ENCODE results near the gene XXYLT1. TPM values are rescaled to one million over a fixed set of nuclear protein-coding genes. Genes with fewer than 3 reads are reported as not detected.
"Not testable (repeated sequence)": the region's sequence is repeated elsewhere in the genome, so short reads cannot be mapped to it uniquely, and the experiment has no call there.

The XXYLT1 gene
- total RNA-seq, 1 donor from 2014 or later = 2.8 TPM

DNA sequence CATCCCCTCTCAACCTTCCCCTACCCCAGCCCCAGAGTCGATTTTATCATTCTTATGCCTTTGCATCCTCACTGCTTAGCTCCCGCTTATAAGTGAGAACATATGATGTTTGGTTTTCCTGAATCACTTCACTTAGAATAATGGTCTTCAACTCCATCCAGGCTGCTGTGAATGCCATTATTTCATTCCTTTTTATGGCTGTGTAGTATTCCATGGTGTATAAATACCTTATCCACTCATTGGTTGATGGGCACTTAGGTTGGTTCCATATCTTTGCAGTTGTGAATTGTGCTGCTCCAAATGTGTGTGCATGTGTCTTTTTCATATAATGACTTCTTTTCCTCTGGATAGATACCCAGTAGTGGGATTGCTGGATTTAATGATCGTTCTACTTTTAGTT lies 233.4 kb downstream of the XXYLT1 start:
- not testable (repeated sequence) for DNase-seq (ENCODE audit: low spot score); ATAC-seq

DNA sequence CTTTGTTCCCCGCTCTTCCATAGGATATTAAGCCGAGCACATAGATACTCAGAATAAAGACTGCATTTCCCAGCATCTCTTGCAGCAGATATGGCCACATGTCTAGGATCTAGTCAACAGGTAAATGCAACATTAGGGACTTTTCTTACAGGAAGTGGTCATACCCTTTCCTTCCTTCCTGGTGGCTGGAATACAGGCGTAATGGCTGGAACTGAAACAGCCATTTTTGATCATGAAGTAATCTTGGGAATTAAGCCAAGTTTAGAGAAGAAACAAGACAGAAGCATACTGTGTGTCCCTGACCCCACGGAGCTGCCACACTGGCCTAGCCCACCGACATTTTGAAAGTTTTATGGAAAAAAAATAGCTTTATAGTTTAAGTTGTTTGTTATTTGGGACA lies 234.0 kb downstream of the XXYLT1 start:
- no peak for DNase-seq (ENCODE audit: low spot score)
- no peak for ATAC-seq

DNA sequence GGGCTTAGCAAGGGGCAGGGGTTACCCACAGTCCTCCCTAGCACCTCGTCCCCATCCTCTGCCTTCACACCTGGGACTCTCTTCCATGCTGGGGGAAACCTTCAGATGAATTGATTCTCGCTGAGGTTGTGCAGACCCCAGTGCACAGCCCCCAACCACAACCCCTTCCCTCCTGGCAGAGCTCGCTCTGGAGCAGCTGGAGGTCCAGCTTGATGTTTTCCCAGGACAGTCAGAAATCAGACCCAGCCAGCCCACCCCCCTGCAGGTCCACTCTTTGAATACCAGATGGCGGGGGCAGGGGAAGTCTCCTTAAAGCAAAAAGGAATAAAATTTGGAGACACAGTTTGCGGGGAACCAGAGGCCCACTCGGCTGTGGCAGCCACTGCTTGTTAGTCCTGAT lies 234.4 kb downstream of the XXYLT1 start:
- no peak for ATAC-seq
- no peak for DNase-seq (ENCODE audit: low spot score)

DNA sequence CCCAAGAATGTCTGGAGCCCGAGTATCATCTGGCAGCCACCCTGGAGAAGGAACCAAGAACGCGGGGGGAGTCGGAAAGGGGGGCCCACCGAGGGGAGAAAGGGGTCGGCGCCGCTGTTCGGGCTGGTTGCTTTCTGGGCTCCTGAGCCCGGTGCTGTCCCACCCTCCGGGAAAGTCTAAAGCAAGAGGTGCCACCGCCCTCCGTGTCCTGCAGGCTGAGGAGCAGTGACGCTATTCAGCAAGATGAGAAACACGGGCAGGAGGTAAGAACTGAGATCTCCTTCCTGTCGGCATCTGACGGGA lies 234.8 kb downstream of the XXYLT1 start:
- ATAC-seq (no peak), DNase-seq (ENCODE audit: low spot score) (no peak)

DNA sequence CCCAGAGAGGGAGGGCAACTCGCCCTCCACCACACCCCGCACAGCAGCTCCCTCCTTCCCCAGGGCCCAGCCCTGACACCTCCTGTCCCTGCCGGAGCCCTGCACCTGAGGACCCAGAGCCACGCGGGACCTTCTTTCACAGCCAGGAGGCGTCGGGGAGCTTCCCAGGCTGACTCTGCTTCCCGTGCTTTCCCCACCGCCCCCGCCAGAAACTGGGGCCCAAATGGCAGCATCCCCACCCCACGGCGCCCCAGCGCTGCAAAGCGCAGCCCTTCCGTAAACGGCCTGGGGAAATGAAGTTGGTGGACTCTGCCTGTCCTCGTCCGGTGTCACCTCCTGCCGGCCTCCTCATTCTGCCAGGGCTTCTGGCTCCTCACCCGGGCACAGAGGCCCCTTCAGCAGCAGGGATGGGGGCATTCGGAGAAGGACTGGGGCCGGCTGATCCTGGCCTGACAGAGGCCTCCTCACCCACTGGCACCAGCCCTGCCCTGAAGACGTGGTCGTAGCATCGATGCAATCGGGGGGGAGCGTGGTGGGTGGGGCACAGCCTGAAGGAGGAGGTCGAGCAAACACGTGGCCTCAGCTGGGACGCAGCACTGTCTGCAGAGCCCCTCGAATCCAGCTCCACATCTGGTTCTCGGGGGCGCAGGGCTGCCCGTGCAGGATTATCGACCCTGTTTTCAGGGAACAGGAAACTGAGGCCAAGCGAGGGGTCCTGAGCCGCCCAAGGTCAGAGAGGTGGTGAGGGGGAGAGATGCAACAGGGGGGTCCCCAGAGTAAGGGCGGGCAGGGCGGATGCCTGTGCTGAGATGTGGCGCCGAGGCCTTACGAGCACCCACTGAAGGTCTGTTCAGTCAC lies 235.4 kb downstream of the XXYLT1 start:
- ATAC-seq = no peak
- no peak for DNase-seq (ENCODE audit: low spot score)

DNA sequence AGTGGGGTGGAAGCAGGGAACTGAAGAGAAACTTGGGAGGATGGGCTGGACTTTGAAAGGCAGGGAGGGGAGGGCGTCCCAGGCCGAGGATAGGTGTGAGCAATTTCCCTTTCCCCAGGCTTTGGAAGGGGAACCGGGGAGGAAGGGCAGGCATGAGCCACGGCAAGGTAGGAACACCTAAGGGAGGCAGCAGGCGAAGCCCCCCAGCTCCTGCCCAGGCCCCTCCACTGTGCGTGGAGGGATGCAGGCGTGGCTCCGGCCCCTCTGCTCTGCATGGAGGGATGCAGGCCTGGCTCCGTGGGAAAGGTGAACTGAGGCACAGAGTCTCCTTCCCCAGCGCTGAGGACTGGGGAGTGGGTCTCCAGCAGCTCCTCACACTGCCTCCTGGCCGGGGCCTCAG lies 236.4 kb downstream of the XXYLT1 start:
- DNase-seq (ENCODE audit: low spot score) = no peak
- no peak for ATAC-seq

DNA sequence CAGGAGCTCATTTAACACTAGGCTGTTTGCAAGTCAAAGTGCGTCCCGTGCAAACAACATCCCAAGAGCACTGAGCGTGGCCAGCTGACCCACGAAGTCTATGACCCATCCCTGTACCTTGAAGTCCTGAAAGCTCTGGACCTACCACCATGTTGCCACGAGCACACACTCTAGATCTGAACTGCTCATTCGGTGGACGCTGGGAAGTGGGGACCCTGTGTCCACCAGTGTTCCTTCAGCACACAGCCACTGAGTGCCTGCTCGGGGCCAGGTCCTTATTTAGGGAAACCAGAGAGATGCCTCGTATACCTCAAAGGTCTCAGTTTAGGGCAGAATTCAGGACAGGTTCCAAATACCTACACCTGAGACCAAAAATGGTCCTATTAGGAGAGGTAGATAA lies 236.9 kb downstream of the XXYLT1 start:
- ATAC-seq (peak; percentile 34), DNase-seq (ENCODE audit: low spot score) (no peak)

DNA sequence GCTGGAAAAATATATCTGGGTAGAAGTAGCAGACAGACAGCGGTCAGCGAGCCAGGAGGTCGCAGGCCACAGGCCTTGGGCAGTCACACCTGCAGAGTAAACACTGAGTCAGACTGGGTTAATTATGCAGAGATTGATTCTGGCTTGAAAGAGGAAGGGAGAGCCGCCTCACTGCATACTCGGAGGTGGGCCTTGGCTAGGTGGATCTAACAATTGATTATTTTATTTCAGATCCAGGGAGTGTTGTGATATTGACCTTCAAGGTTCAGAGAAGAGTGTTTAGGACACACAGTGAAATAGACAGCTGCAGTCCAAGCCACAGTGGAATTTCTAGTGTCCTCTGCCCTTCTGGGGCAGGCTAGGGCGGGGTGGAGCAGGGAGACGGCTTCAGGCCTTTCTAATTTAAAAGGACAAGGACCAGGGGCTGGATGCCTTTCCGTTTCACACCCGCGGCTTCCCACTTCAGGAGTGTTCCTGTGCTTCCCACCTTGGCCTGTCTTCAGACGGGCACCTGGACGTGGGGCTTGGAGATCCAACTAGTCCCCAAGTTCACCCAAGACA lies 237.3 kb downstream of the XXYLT1 start:
- ATAC-seq (peak; percentile 89), DNase-seq (ENCODE audit: low spot score) (peak; percentile 88)

DNA sequence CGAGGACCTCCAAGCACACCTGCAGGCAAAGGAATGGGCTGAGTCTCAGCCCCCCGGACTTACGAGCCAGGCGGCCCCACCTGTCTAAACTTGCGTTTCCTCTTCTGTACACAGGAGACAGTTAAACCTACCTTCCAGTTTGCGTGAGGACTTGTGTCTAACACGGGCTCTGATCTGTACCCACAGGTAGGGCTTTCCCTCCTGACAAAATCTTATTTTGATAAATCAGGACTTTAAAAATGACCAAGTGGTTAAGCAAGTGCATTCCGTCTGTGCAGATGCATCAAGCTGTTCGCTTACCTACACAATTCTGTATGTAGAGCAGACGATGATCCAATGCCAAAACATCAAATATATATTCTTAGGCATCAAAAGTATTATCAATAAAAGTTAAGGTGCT lies 238.0 kb downstream of the XXYLT1 start:
- DNase-seq (ENCODE audit: low spot score) (no peak), ATAC-seq (no peak)

DNA sequence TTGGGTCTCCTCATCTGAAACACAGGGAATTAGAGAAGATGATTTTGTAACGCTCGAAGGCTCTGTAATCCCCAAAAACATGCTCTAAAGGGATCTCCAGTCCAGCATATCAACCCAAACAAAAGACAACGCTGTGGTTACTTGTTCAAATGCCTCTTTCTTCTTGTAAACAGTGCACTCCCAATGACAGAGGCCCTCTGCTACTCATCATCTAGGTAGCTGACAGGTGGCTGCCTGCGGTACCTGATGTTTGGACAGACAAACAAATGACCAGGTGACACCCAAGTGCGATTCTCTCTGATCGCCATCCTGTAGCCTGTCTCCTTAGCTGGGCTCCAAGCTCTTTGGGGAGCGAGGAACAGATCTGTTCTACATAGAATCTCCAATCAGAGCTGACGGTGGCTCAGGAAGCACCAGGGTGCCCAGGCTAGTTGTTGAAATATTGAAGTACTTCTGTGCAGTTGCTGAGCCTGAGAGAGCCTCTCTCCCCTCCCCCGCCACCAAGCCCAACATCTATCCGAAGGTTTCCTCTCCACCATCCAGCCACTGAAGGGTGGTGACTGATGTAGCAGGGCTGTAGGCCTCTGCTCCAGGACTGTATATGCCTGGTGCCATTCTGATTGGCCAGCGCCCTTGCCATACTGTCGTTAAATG lies 238.7 kb downstream of the XXYLT1 start:
- no peak for ATAC-seq
- DNase-seq (ENCODE audit: low spot score) = no peak

DNA sequence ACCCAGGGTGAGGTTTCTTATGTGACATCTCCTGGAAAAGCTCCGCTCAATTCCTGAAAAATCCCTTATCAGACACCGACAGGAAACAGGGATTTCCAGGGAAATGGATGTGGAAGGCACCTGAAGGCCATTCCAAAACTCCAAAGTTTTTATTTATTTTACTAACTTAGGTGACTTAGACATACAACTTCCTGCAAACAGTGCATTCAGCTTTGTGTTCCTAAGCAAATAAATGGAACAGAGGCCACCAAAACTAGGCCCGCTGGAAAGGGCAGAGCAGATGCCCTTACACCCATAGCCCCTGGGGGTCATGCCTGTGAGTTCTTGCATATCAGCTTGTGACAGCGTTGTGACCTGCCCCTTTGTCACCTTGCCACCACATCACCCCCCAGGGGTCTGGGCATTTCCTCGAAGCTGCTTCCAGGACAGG lies 239.4 kb downstream of the XXYLT1 start:
- ATAC-seq = peak; percentile 60
- DNase-seq (ENCODE audit: low spot score) = peak; percentile 65

DNA sequence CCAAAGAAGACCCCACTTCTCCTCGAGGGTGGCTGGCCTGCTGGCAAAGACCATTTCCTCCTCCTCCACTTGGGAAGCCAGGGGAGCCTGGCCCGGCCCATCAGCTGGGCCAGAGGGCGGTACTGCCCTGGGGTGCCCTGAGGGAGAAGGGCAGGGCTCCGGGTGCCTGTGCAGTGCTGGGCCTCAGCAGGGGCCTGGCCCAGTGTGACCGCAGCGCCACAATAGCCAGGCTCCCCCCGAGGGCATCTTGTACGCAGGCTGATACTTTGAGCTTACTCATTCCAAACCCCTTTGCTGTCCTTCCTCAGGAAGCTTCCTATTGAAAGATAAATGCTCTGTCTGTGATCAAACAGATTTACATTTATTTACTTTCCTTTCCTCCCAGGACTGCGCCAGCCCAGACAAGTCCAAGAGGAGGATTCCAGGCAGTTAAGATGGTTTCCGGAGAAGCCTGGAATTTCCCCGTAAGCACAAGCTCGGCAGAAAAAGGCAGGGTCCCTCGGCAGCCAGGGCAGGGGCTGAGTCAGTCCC lies 240.1 kb downstream of the XXYLT1 start:
- no peak for DNase-seq (ENCODE audit: low spot score)
- no peak for ATAC-seq

DNA sequence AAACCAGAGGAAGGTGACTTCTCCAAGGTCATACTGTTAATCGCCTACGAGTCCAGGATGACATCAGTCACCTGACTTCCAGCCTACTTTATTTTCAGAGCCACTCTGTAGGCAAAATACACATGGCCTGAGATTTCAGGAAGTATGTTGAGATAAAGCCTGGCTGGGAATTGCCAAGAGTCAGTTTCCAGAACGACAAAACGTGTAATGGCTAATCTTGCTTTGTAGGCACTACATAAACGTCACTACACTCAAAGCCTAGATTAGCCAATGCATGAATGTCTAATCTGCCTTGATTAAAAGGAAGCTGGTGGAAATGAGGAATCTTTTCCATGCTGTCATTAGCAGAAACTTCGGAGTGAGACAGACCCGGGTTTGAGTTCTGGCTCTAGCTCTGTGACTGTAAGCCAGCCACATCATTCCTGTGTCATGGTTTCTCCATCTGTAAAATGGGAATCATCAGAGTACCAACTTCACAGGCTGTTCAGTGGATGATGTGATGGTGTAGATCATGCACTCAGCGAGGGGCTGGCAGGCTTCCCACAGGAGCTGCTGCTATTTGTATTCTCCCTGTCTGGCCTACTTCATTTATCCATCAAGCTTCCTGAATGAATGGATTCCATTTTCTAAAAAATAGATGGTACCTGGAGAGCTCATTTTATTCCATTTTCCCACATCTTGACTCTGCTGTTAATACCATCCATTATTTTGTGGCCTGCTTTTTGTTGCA lies 241.9 kb downstream of the XXYLT1 start:
- DNase-seq (ENCODE audit: low spot score) (no peak), ATAC-seq (no peak)

DNA sequence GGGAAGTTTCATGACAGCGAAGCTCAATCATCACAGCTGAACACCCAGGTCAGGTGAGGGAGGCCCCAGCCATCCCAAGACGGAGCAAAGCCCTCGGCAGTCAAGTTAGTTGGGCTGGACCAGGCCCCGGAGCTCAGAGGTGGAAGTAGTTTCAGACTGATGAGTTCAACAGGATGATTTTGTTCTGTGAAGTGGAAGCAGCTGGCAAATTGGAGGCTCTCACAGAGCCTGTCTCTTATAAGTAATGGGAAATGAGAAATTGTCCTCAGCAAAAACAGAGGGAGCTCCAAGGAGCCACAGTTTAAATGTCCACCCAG lies 245.1 kb downstream of the XXYLT1 start:
- ATAC-seq = no peak
- DNase-seq (ENCODE audit: low spot score) = no peak

DNA sequence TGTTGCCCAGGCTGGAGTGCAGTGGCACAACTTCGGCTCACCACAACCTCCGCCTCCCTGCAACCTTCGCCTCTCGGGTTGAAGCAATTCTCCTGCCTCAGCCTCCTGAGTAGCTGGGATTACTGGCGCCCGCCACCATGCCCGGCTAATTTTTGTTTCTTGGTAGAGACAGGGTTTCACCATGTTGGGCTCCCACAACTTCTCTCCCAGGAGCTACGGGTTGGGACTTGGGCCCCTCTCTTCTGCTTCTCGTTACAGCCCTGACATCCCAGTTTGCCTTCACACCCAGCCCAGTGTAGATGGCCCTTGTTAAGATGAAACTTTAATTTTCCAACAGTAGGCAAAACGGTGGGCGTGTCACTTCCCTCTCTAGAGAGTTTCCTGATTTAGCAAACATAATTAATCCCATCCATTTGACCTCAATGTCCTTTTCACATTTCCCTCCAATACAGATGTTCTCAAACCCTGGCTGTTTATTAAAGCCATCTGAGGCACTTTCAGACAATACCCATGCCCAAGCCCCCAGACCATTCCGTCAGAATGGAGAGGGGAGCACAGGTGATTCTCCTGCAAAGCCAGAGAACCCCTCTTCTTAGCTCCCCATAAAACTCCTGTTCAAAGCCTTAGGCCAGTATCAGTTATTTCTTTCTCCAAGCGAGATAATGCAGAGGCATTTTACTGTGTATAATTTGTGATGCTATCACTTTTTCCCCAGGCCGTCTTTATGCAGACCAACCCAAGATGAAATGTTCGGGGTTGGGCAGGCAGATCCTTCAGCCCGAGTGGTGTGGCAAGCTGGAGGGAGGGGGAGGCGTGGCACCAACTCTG lies 245.7 kb downstream of the XXYLT1 start:
- DNase-seq (ENCODE audit: low spot score) (no peak), ATAC-seq (no peak)

DNA sequence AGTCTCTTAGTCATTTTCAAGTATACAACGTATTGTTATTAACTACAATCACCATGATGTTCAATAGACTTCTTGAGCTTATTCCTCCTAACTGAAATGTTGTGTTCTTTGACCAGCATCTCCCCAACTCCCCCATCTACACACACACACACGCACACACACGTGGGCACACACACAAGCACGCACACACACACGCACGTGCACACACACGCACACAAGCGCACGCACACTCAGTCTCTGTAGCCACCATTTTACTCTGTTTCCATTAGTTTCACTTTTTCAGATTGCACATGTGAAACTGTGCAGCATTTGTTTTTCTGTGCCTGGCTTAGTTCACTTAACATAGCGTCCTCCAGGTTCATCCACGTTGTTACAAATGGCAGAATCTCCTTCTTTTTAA lies 247.0 kb downstream of the XXYLT1 start:
- ATAC-seq (no peak), DNase-seq (ENCODE audit: low spot score) (no peak)

DNA sequence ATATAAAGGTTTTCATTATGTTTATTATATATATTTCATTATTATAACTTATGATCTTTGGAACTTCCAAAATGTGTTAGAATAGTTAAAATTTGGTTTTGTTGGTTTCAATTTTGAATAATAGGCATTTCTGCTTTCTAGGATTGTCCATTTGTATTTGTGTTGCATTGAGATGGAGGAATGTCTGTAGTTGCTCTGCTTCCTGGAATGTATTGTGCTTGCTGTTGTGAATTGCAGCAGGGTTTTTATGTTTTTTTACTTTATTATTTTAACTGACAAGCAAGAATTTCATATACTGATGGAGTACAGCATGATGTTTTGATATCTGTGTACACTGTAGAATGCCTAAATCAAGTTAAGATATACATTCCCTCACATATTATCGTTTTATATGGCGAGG lies 247.4 kb downstream of the XXYLT1 start:
- ATAC-seq = no peak
- DNase-seq (ENCODE audit: low spot score) = no peak

DNA sequence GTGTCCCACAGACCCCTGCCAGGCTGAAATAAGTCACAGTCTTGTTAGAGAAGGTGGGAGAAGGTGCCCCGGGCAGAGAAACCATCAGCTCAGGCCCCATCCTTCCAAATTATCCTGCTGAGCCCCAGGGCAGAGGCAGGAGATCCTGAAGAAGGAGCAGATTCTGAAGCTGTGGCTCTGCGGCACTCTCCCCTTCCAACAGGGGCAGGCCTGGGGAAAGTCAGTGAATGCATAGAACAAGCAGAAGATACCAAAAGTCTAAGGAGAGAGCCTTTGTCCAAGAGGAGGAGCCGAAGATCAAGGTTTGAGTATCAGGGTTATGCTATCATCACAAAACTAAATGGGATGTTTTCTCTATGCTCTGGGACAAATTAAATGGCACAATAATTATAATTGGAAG lies 249.3 kb downstream of the XXYLT1 start:
- DNase-seq (ENCODE audit: low spot score) = no peak
- ATAC-seq = no peak

DNA sequence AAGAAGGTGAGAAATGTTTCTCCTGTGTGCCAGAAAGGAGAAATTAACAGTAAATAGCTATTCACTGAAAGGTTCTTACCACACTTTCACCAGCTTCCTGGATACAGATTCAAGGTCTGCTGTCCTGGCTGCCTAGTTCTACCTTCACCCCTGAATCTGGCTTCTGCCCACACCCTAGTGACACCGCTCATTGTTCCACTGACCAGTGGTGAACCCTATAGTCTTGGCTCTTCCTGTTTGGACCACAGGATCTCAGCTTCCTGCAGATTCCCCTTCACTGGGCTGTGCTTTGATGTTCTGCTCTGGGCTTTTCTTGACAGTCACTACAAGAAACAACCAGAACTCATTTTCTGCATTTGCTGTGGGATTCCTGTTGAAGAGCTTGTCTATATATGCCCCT lies 250.0 kb downstream of the XXYLT1 start:
- ATAC-seq = peak; percentile 52

DNA sequence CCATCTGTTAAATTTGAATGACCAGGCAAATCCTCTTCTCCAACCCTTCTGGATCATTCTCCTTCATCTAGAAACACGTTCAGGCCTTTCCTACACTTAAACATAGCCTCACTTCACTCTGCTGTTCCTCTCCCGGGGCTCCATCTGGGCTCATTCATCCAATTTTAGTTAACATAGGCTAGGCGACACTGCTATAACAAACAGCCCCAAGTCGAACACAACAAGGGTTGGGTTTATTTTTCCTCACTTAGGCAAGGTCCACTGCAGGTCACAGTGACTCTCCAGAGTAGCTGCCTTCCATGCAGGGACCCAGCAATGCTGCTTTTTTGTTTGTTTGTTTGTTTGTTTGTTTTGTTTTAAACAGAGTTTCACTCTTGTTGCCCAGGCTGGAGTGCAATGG lies 250.8 kb downstream of the XXYLT1 start:
- ATAC-seq = no peak
- DNase-seq (ENCODE audit: low spot score) = no peak

More for the DNA sequence above, 250.0 kb downstream of the XXYLT1 start:
- DNase-seq (ENCODE audit: low spot score) = no peak

DNA sequence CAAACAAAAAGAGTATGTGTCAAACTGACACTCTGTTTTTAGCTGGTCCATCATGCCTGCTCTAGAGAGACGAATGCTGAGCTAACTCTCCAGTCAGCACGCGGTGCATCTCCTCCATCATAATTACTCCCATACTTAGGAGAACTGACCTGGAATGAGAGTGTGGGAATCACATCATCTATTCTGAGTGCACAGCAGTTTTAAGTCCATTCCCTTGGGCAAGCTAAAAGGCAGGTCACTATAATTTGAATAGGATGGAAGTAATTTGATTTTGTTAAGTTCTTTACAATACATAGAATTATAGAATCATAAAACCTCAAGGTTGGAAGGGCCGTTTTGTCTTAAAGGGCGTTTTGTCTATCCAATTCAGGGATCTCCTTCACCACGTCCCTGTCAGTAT lies 251.6 kb downstream of the XXYLT1 start:
- DNase-seq (ENCODE audit: low spot score) = no peak
- no peak for ATAC-seq

All from left lobe of liver (tissue), 2 donors.